H1 (cell line): ENCODE data around the gene ARHGAP26. TPM values are rescaled to one million over a fixed set of nuclear protein-coding genes. Genes with fewer than 3 reads are reported as not detected.

Experiments used
- CTCF ChIA-PET: fragments of 300-600 bp; sonication (Branson Sonifier 250); formaldehyde crosslinking; loops from one replicate; lab custom pipeline; 2021; ENCODE audit not compliant: partially characterized antibody; lab: Charles Lee
- POLR2A ChIA-PET: fragments of 300-600 bp; sonication (Branson Sonifier 250); formaldehyde crosslinking; loops from one replicate; lab custom pipeline; 2021; ENCODE audit warnings: inconsistent platforms; ENCODE audit not compliant: partially characterized antibody; lab: Charles Lee
- DNase-seq, 2 experiments: peaks; one replicate each; pipeline versions ENCODE4 v3.0.0 to v3.0.0-alpha.2; 2010 to 2022; ENCODE audit warnings: low spot score in 2 of 2, low read depth in 1 of 2, mixed read lengths in 1 of 2
- FAIRE-seq: peaks from 2 replicates; lab custom pipeline; 2011; peaks lifted over from hg19 to GRCh38; lab: Jason Lieb, UNC
- H2AFZ ChIP-seq: 2 replicates; pipeline ENCODE4 v1.8.1; 2012; ENCODE audit warnings: low read length, inconsistent platforms
- H2AK5ac ChIP-seq: 2 replicates; pipeline ENCODE4 v1.6.1; 2013; ENCODE audit warnings: low read depth, low read length
- H2BK120ac ChIP-seq: replicated peaks from 2 replicates; pipeline ENCODE3; 2013; ENCODE audit warnings: low read depth, low read length, inconsistent platforms
- H2BK12ac ChIP-seq: 2 replicates; pipeline ENCODE4 v1.6.1; 2013; ENCODE audit warnings: low read depth, low read length
- H2BK15ac ChIP-seq: 2 replicates; pipeline ENCODE4 v1.6.1; 2013; ENCODE audit warnings: low read length
- H2BK20ac ChIP-seq: 2 replicates; pipeline ENCODE4 v1.6.1; 2013; ENCODE audit warnings: low read length
- H2BK5ac ChIP-seq: 2 replicates; pipeline ENCODE4 v1.6.1; 2013; ENCODE audit warnings: low read depth, low read length
- H3K14ac ChIP-seq: 2 replicates; pipeline ENCODE4 v1.6.1; 2013; ENCODE audit warnings: inconsistent platforms; ENCODE audit not compliant: insufficient read length
- H3K18ac ChIP-seq: 2 replicates; pipeline ENCODE4 v1.6.1; 2013; ENCODE audit warnings: low read length; ENCODE audit errors: extremely low read depth
- H3K23ac ChIP-seq: 2 replicates; pipeline ENCODE4 v1.6.1; 2013; ENCODE audit warnings: inconsistent platforms; ENCODE audit not compliant: insufficient read length
- H3K23me2 ChIP-seq: 2 replicates; pipeline ENCODE4 v1.6.1; 2013; ENCODE audit warnings: low read depth, low read length
- H3K27ac ChIP-seq: 2 replicates; pipeline ENCODE4 v1.6.1; 2011; ENCODE audit warnings: low read depth, low read length, inconsistent platforms
- H3K27me3 ChIP-seq, 4 experiments: replicated peaks in 1 of 4; 1 replicate in 1 of 4; 2 replicates in 3 of 4; pipeline versions ENCODE4 v1.6.1 to v1.8.1; 2011 to 2013; ENCODE audit warnings: low read length in 3 of 4, mild to moderate bottlenecking in 3 of 4, inconsistent platforms in 2 of 4, mixed read lengths in 2 of 4, moderate library complexity in 1 of 4; ENCODE audit not compliant: control insufficient read depth in 3 of 4, insufficient read depth in 3 of 4; ENCODE audit errors: extremely low read depth in 1 of 4
- H3K36me3 ChIP-seq, 4 experiments: 2 replicates each; pipeline versions ENCODE4 v1.6.1 to v1.8.1; 2011 to 2013; ENCODE audit warnings: mild to moderate bottlenecking in 4 of 4, low read length in 3 of 4, moderate library complexity in 2 of 4, control low read depth in 1 of 4, inconsistent platforms in 1 of 4; ENCODE audit not compliant: insufficient read depth in 4 of 4, control insufficient read depth in 2 of 4
- H3K4ac ChIP-seq: replicated peaks from 2 replicates; pipeline ENCODE3; 2013; ENCODE audit warnings: low read length, low read depth, mixed read lengths, inconsistent platforms; ENCODE audit not compliant: insufficient read length
- H3K4me1 ChIP-seq, 4 experiments: replicated peaks in 1 of 4; 1 replicate in 1 of 4; 2 replicates in 3 of 4; pipeline versions ENCODE4 v1.6.1 to v1.8.1; 2011 to 2013; ENCODE audit warnings: low read length in 3 of 4, inconsistent platforms in 2 of 4, mixed read lengths in 1 of 4; ENCODE audit not compliant: insufficient read depth in 4 of 4, control insufficient read depth in 3 of 4
- H3K4me2 ChIP-seq, 2 experiments: 2 replicates each; pipeline versions ENCODE4 v1.6.1 to v1.8.1; 2011 to 2013; ENCODE audit warnings: low read depth in 2 of 2, low read length in 2 of 2, control low read depth in 1 of 2, inconsistent platforms in 1 of 2, mild to moderate bottlenecking in 1 of 2; ENCODE audit not compliant: insufficient read depth in 1 of 2
- H3K4me3 ChIP-seq, 4 experiments: fragments of 200-600, 300-600 bp in 1 of 4; sonication (generic), shearing (Covaris generic), sonication (Bioruptor Twin) in 1 of 4; 2 replicates each; pipeline versions ENCODE4 v1.5.1 to v1.8.1; 2011 to 2016; ENCODE audit warnings: low read length in 4 of 4, low read depth in 3 of 4, control low read depth in 2 of 4, inconsistent platforms in 2 of 4, mild to moderate bottlenecking in 2 of 4, mixed read lengths in 1 of 4, moderate library complexity in 1 of 4; ENCODE audit not compliant: insufficient read depth in 2 of 4; ENCODE audit errors: extremely low read depth in 1 of 4
- H3K56ac ChIP-seq: replicated peaks from 2 replicates; pipeline ENCODE3; 2013; ENCODE audit warnings: low read depth, mild to moderate bottlenecking, mixed read lengths, low read length, inconsistent platforms; ENCODE audit not compliant: insufficient read length
- H3K79me1 ChIP-seq: 2 replicates; pipeline ENCODE4 v1.6.1; 2013; ENCODE audit warnings: low read depth, low read length, control low read depth
- H3K79me2 ChIP-seq, 2 experiments: 2 replicates each; pipeline versions ENCODE4 v1.6.1 to v1.8.1; 2012 to 2013; ENCODE audit warnings: low read length in 2 of 2, mild to moderate bottlenecking in 2 of 2, inconsistent platforms in 1 of 2; ENCODE audit not compliant: insufficient read depth in 2 of 2, control insufficient read depth in 1 of 2
- H3K9ac ChIP-seq, 4 experiments: replicated peaks in 1 of 4; 1 replicate in 1 of 4; 2 replicates in 3 of 4; pipeline versions ENCODE4 v1.6.1 to v1.8.1; 2011 to 2013; ENCODE audit warnings: low read depth in 3 of 4, low read length in 3 of 4, control low read depth in 2 of 4, mild to moderate bottlenecking in 2 of 4, moderate library complexity in 2 of 4, inconsistent platforms in 1 of 4; ENCODE audit errors: extremely low read depth in 1 of 4
- H3K9me3 ChIP-seq, 2 experiments: 2 replicates each; pipeline versions ENCODE4 v1.6.1 to v1.8.1; 2012 to 2013; ENCODE audit warnings: mild to moderate bottlenecking in 2 of 2, moderate library complexity in 2 of 2, control low read depth in 1 of 2, inconsistent platforms in 1 of 2, low read depth in 1 of 2, low read length in 1 of 2, mixed read lengths in 1 of 2; ENCODE audit not compliant: insufficient read depth in 2 of 2
- H4K20me1 ChIP-seq, 2 experiments: replicated peaks in 1 of 2; 2 replicates each; pipeline versions ENCODE3 to v1.8.1; 2011 to 2013; ENCODE audit warnings: inconsistent platforms in 2 of 2, low read length in 2 of 2, mild to moderate bottlenecking in 1 of 2; ENCODE audit not compliant: insufficient read depth in 2 of 2, control insufficient read depth in 1 of 2
- H4K5ac ChIP-seq: 2 replicates; pipeline ENCODE4 v1.6.1; 2013; ENCODE audit warnings: low read length, low read depth, mixed read lengths, inconsistent platforms; ENCODE audit not compliant: insufficient read length
- H4K8ac ChIP-seq: 2 replicates; pipeline ENCODE4 v1.8.0; 2013; ENCODE audit warnings: mild to moderate bottlenecking, moderate library complexity, low read length, inconsistent platforms; ENCODE audit not compliant: insufficient read depth; ENCODE audit errors: extremely low read depth
- H4K91ac ChIP-seq: replicated peaks from 2 replicates; pipeline ENCODE3; 2013; ENCODE audit warnings: low read length, mixed read lengths, inconsistent platforms; ENCODE audit not compliant: insufficient read length
- BRCA1 ChIP-seq: IDR thresholded peaks from 2 replicates; pipeline ENCODE4 v1.6.1; 2012; ENCODE audit warnings: low read depth, low read length, improper control_type of control experiment
- EP300 ChIP-seq, 2 experiments: IDR thresholded peaks; 1 replicate in 1 of 2; 2 replicates in 1 of 2; pipeline ENCODE4 v1.6.1; 2011 to 2012; ENCODE audit warnings: low read depth in 2 of 2, low read length in 2 of 2, mild to moderate bottlenecking in 2 of 2, borderline replicate concordance in 1 of 2, inconsistent platforms in 1 of 2, moderate library complexity in 1 of 2
- KDM1A ChIP-seq: fragments of 200-600, 300-600 bp; sonication (generic); IDR thresholded peaks from 2 replicates; pipeline ENCODE4 v1.7.1; 2016; ENCODE audit warnings: mild to moderate bottlenecking, low read length, borderline replicate concordance
- POLR2A ChIP-seq, 2 experiments: IDR thresholded peaks; 1 replicate in 1 of 2; 2 replicates in 1 of 2; pipeline ENCODE4 v1.6.1; 2011; ENCODE audit warnings: low read depth in 2 of 2, low read length in 2 of 2, mild to moderate bottlenecking in 2 of 2; ENCODE audit errors: control extremely low read depth in 1 of 2
- RAD21 ChIP-seq, 2 experiments: IDR thresholded peaks in 1 of 2; conservative IDR thresholded peaks in 1 of 2; 2 replicates each; pipeline ENCODE4 v1.6.1; 2011; ENCODE audit warnings: low read depth in 2 of 2, low read length in 2 of 2, improper control_type of control experiment in 1 of 2, inconsistent platforms in 1 of 2, mild to moderate bottlenecking in 1 of 2, moderate library complexity in 1 of 2
- SIN3A ChIP-seq, 2 experiments: IDR thresholded peaks in 1 of 2; conservative IDR thresholded peaks in 1 of 2; 2 replicates each; pipeline ENCODE4 v1.6.1; 2011 to 2012; ENCODE audit warnings: low read length in 2 of 2, improper control_type of control experiment in 1 of 2, low read depth in 1 of 2, mild to moderate bottlenecking in 1 of 2
- SIX5 ChIP-seq: IDR thresholded peaks from 2 replicates; pipeline ENCODE4 v1.6.1; 2011; ENCODE audit warnings: mild to moderate bottlenecking, low read depth, low read length
- SP4 ChIP-seq: IDR thresholded peaks from 2 replicates; pipeline ENCODE4 v1.6.1; 2012; ENCODE audit warnings: low read length, inconsistent platforms
- TBP ChIP-seq: IDR thresholded peaks from 2 replicates; pipeline ENCODE4 v1.6.1; 2011; ENCODE audit warnings: low read depth, low read length, improper control_type of control experiment
- TEAD4 ChIP-seq: IDR thresholded peaks from 2 replicates; pipeline ENCODE4 v1.6.1; 2012; ENCODE audit warnings: low read depth, low read length, inconsistent platforms, mixed read lengths
- ZNF274 ChIP-seq: IDR thresholded peaks from 2 replicates; pipeline ENCODE4 v1.7.0; 2012; ENCODE audit warnings: low read length, borderline replicate concordance; ENCODE audit errors: extremely low read depth
- WGBS, 2 experiments: shearing (Covaris generic) in 1 of 2; methylation state at CpG; one replicate each; pipeline versions ENCODE4 v1.1.6 to v1.1.7; 2013 to 2015; ENCODE audit warnings: low lambda C conversion rate in 2 of 2, mixed read lengths in 2 of 2, inconsistent platforms in 1 of 2, low coverage in 1 of 2, missing lambda C conversion rate in 1 of 2; ENCODE audit not compliant: insufficient replicate concordance in 2 of 2, insufficient coverage in 1 of 2, insufficient read length in 1 of 2; ENCODE audit errors: extremely low coverage in 1 of 2, missing lambda C conversion rate in 1 of 2; 5-methylcytosine and 5-hydroxymethylcytosine counted together
- polyA plus RNA-seq, 7 experiments: library from polyadenylated mRNA; depleted of rRNA in 3 of 7; stranded (reverse) in 5 of 7; unstranded in 2 of 7; fragments of >200 nt in 5 of 7; fragments of 200-250 nt in 2 of 7; gene quantifications; 1 replicate in 5 of 7; 2 replicates in 1 of 7; 4 replicates in 1 of 7; pipeline versions ENCODE4 v1.2.1 to v1.2.3, GENCODE V29; 2011 to 2013; ENCODE audit warnings: missing spikeins in 2 of 7, mixed read lengths in 2 of 7
- total RNA-seq: library from RNA; stranded (reverse); fragmentation: NEBNext Ultra II Directional; extraction: Animal tissue kit (Norgen Biotek cat#: 25700); gene quantifications from 2 replicates; pipeline ENCODE4 v1.2.1, GENCODE V29; 2021

ARHGAP26 gene
- total and polyA plus RNA-seq, 2 of the 8 experiments (the other 6 are each of a cell fraction or from before 2014, with no cell fraction given) = 7.1 to 24.8 TPM

GRCh38 chr5:143243103-143243502 is 472.9 kb downstream of the ARHGAP26 start:
- no peak overlapping the region for H3K4me2 ChIP-seq
- H3K23me2 ChIP-seq = peaks cover 7% of the 10 kb centered on the region; the same call in 1 of the 2 replicates
- POLR2A ChIA-PET = no interaction called here
- H3K18ac ChIP-seq = no peak overlapping the region
- H3K9me3 ChIP-seq = 0 out of 4 replicates have a peak, but pooled peaks cover 0 to 2% of the 10 kb centered on the region in 2 experiments
- peaks cover 0 to 5% (median 0%) of the 10 kb centered on the region in 4 experiments; a peak in 1 of 7 replicates for H3K4me1 ChIP-seq
- no peaks in the 10 kb centered on the region for H3K27me3 ChIP-seq
- no peak overlapping the region for H2BK5ac ChIP-seq
- H2AK5ac ChIP-seq = no peak overlapping the region
- H2BK15ac ChIP-seq = no peak overlapping the region
- 84% methylated on average over 6 of the region's 6 CpGs; no CpG with 5 or more reads in 1 of the 2 experiments for WGBS, 2 experiments
- no peaks in the 10 kb centered on the region for H3K36me3 ChIP-seq
- H3K4me3 ChIP-seq = no peak overlapping the region
- no peak overlapping the region for H3K23ac ChIP-seq
- H4K5ac ChIP-seq = no peak overlapping the region
- H4K8ac ChIP-seq = no peak overlapping the region
- no peak overlapping the region for H2BK120ac ChIP-seq
- H2BK20ac ChIP-seq = no peak overlapping the region
- no peak overlapping the region for H4K91ac ChIP-seq
- H3K79me2 ChIP-seq = no peaks in the 10 kb centered on the region
- peak in 1 of 2 experiments; percentile 22 for DNase-seq
- H3K27ac ChIP-seq = no peak overlapping the region
- no peak overlapping the region for H3K4ac ChIP-seq
- H3K56ac ChIP-seq = no peak overlapping the region
- H3K9ac ChIP-seq = no peak overlapping the region
- peak overlapping the region; percentile 16; the same call in 1 of the 2 replicates for H2AFZ ChIP-seq
- no peak overlapping the region for H2BK12ac ChIP-seq
- H3K79me1 ChIP-seq = no peaks in the 10 kb centered on the region
- FAIRE-seq = no peak
- CTCF ChIA-PET = no interaction called here
- H4K20me1 ChIP-seq = peaks cover 0 to 4% of the 10 kb centered on the region in 2 experiments
- H3K14ac ChIP-seq = no peak overlapping the region
- no peak for TF ChIP-seq KDM1A
- no peak for TF ChIP-seq TBP
- TF ChIP-seq TEAD4 = no peak
- TF ChIP-seq BRCA1 = no peak
- no peak for TF ChIP-seq ZNF274
- no peak for TF ChIP-seq SIX5
- no peak for TF ChIP-seq RAD21 (IDR thresholded peaks at IDR 0.05 in 1 of 2, conservative IDR thresholded peaks at IDR 0.05 in 1 of 2; ENCODE audit: low read depth in 2 of 2, low read length in 2 of 2)
- TF ChIP-seq SP4 = no peak
- no peak for TF ChIP-seq POLR2A (IDR thresholded peaks at IDR 0.05; ENCODE audit: control extremely low read depth in 1 of 2, low read depth in 2 of 2, low read length in 2 of 2)
- no peak for TF ChIP-seq EP300 (IDR thresholded peaks at IDR 0.05; ENCODE audit: borderline replicate concordance in 1 of 2, low read depth in 2 of 2, low read length in 2 of 2)
- no peak for TF ChIP-seq SIN3A (conservative IDR thresholded peaks at IDR 0.05 in 1 of 2, IDR thresholded peaks at IDR 0.05 in 1 of 2; ENCODE audit: low read depth in 1 of 2, low read length in 2 of 2)
